ENCODE data around the gene HDAC4.

DNA sequence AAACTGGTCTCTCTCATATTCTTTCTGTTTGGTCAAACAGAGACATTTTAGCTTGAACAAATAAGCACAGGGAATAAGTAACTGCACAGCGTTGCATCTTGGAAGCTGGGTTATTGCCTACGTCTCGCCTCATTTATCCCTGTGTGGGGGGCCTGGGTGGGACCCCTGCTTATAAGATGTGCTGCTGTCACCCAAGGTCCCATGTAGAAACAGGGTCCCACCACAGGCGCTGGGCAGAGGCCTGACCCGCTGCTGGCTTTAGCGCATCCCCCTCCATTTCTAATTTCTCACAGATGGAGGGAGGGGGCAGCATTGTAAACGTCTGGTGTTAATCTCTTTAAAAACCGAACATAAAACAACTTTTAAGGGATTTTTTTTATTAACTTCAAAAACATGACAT lies 207.8 kb downstream of the HDAC4 start:
- TF ChIP-seq CTCF (optimal IDR thresholded peaks at IDR 0.05 in 1 of 3, IDR thresholded peaks at IDR 0.05 in 1 of 3, conservative IDR thresholded peaks at IDR 0.05 in 1 of 3; ENCODE audit: extremely low read depth in 1 of 3, insufficient read depth in 2 of 3, low read length in 3 of 3), result no peak
- no peak for TF ChIP-seq EZH2 (IDR thresholded peaks at IDR 0.05; ENCODE audit: low read length)
